ENCODE measurements around the gene FNIP2.
A peak's percentile ranks its signal among the peaks of the same experiment; 100 is the strongest.

DNA sequence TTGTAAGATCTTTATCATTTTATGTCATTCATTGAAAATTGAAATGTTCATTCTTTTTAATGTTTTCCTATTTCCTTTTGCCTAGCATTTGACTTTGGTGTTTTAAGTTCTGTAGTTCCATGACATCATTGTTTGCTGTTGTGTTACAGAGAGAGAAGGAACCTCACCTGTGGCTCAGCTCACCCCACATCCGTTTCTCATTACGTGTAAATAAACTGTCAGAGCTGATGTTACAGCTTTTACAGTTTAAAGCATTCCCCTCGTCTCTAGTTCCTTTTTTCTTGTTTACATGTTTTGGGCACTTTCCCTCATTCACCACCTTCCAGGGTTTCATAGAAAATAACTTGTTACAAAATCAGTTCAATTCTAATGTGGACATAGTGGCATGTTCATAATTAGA, 137.2 kb downstream of the FNIP2 start:
- TF ChIP-seq POLR2AphosphoS5 (IDR thresholded peaks at IDR 0.05; ENCODE audit: low read depth, low read length) = no peak
- no peak for TF ChIP-seq TAF1 (IDR thresholded peaks at IDR 0.05; ENCODE audit: low read depth, low read length)
- TF ChIP-seq POLR2A (IDR thresholded peaks at IDR 0.05; ENCODE audit: low read depth, low read length) = no peak
- TF ChIP-seq SPI1 (IDR thresholded peaks at IDR 0.05; ENCODE audit: low read depth, low read length) = 0 out of 2 replicates have a peak, but pooled peaks have one; percentile 19
- TF ChIP-seq POU2F2 (IDR thresholded peaks at IDR 0.05; ENCODE audit: low read depth, low read length) = no peak
- TF ChIP-seq PAX5 (IDR thresholded peaks at IDR 0.05; ENCODE audit: insufficient read depth, low read length, severe bottlenecking) = no peak

Data from GM12891 (cell line).